Testis (tissue), 3 donors: ENCODE measurements around the gene GPATCH2L. TPM values are rescaled to one million over a fixed set of nuclear protein-coding genes. Genes with fewer than 3 reads are reported as not detected.

Experiments used
- DNase-seq: peaks from one replicate; pipeline ENCODE4 v3.0.0-alpha.2; 2019
- H3K27ac ChIP-seq, 2 donors: fragments of 200-600 bp; sonication (generic); one replicate each; pipeline ENCODE4 v1.5.1; 2019
- H3K27me3 ChIP-seq: fragments of 200-600 bp; sonication (generic); one replicate; pipeline ENCODE4 v1.5.1; 2019
- H3K36me3 ChIP-seq: fragments of 200-600 bp; sonication (generic); one replicate; pipeline ENCODE4 v1.5.1; 2017; ENCODE audit warnings: low read depth; ENCODE audit errors: missing control alignments
- H3K4me1 ChIP-seq: fragments of 200-600 bp; sonication (generic); one replicate; pipeline ENCODE4 v1.5.1; 2019
- H3K4me3 ChIP-seq, 2 donors: fragments of 200-600 bp; sonication (generic); one replicate each; pipeline ENCODE4 v1.5.1; 2017 to 2019
- H3K9me3 ChIP-seq: fragments of 200-600 bp; sonication (generic); one replicate; pipeline ENCODE4 v1.5.1; 2017
- POLR2A ChIP-seq: fragments of 450-650 bp; IDR thresholded peaks from one replicate; pipeline ENCODE4 v1.6.1; 2017; ENCODE audit warnings: antibody characterized with exemption, mild to moderate bottlenecking, moderate library complexity
- WGBS, 2 donors: methylation state at CpG; one replicate each; pipeline ENCODE4 v1.1.5; 2018; 5-methylcytosine and 5-hydroxymethylcytosine counted together
- intact Hi-C: fragments of 100-400 bp; cut with DNase I; formaldehyde crosslinking; loops from one replicate; pipeline ENCODE4 v1.15.1; 2023; ENCODE audit warnings: low total_unique reads
- polyA plus RNA-seq: library from polyadenylated mRNA; stranded (reverse); fragments of 350-450 nt; fragmentation: Illumina TruSeq; extraction: RNeasy Lipid Tissue Mini Kit (QIAGEN cat#74804); gene quantifications from one replicate; pipeline ENCODE4 v1.2.3, GENCODE V29; 2014; ENCODE audit warnings: low read depth, low replicate concordance; ENCODE audit not compliant: insufficient read depth
- total RNA-seq, 2 donors: library from RNA; depleted of rRNA; stranded (reverse); fragments of >200 nt; gene quantifications; one replicate each; pipeline ENCODE4 v1.2.3, GENCODE V29; 2016
- TF ChIP-seq, protein P1 (sequence below), 3 experiments: fragments of 450-650 bp in 2 of 3; fragments of 200-600 bp in 1 of 3; sonication (generic) in 1 of 3; IDR thresholded peaks; one replicate each; pipeline ENCODE4 v1.5.1; 2016 to 2019; ENCODE audit warnings: antibody characterized with exemption in 3 of 3, mild to moderate bottlenecking in 2 of 3, moderate library complexity in 1 of 3

The GPATCH2L gene
- total and polyA plus RNA-seq, 3 donors from 2014 or later = 39.9 to 87.2 (median 74.5) TPM

DNA sequence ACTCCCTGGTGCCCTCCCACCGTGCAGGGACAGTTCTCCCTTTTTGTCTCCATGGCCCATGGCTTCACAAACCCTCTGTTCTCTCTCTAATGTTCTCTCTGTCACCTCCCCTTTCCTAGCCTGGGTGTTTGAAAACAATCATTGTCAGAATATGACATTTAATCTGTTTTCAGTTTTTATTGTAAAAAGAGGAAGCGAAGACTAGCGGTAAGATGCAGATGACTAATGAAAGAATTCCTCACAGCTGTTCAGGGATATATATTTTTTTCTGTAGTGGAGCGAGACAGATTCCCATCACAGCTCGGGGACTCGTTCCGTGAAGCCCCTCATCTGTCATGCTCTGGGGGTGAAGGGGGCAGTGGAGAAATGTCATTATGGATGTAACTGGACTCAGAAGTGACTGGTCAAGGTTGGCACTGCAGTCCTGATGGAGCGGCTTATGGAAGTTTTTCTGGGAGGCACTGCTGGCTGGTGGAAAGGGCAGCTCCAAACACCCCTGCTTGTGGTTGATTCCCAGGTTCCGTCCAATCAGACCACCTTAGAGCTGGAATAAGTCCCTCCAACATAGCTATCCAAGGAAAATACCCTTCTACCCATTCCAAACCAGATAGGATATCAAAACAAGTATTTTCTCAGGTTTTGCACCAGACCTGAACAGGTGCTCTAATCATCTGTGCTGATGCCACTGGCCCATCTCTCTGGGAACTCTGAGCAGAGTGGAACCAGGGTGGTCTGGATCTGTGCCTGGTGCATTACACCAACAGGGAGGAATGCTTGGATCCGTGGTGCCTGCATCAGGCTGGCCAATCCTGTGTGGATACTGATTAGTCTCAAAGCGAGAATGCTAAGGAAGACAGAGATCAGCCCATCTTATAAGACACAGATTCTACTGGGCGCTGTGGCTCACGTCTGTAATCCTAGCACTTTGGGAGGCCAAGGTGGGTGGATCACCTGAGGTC, 84.7 kb downstream of the GPATCH2L start:
- Histone ChIP-seq H3K4me1 (no peaks in the 10 kb centered on the region), H3K36me3 (no peaks in the 10 kb centered on the region), H3K4me3 (no peak overlapping the region), H3K27ac (no peak overlapping the region), H3K27me3 (no peaks in the 10 kb centered on the region), H3K9me3 (no peaks in the 10 kb centered on the region)
- WGBS, 2 donors = 79 to 84% methylated on average over 13 of the region's 13 CpGs
- no peak for TF ChIP-seq POLR2A
- TF ChIP-seq, protein P1, sequence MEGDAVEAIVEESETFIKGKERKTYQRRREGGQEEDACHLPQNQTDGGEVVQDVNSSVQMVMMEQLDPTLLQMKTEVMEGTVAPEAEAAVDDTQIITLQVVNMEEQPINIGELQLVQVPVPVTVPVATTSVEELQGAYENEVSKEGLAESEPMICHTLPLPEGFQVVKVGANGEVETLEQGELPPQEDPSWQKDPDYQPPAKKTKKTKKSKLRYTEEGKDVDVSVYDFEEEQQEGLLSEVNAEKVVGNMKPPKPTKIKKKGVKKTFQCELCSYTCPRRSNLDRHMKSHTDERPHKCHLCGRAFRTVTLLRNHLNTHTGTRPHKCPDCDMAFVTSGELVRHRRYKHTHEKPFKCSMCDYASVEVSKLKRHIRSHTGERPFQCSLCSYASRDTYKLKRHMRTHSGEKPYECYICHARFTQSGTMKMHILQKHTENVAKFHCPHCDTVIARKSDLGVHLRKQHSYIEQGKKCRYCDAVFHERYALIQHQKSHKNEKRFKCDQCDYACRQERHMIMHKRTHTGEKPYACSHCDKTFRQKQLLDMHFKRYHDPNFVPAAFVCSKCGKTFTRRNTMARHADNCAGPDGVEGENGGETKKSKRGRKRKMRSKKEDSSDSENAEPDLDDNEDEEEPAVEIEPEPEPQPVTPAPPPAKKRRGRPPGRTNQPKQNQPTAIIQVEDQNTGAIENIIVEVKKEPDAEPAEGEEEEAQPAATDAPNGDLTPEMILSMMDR (IDR thresholded peaks at IDR 0.05) = no peak
- intact Hi-C loops = no loop called here
- DNase-seq = no peak

DNA sequence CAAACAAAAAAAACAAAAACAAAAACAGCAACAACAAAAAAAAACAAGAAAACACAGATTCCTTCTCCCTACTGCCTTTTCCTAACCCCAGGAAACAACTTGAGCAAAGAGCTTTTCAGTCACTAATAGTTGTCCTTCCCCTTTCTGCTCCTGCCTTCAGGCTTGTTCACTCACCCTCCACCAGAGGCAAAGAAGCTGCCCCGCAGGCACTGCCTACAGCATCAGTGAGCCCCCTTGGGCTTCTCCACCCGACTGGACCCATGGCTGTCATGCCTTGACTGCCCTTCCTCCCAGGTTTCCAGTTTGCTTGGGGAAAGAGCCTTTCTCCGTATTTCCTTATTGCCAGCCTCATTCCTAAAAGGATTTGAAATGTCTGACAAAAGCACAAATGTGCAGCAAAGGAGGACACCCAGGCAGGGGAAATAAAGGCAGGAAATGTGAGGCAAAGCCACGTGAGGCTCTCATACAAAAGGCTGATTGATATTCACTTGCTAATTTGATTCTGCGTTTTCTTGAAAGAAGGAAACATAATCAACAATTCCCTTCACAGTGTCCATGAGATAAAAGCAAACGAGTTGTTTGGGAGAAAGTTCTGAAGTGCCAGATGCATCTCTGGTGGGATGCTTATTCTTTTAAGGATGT, 85.7 kb downstream of the GPATCH2L start:
- intact Hi-C loops = no loop called here
- TF ChIP-seq, protein P1 (IDR thresholded peaks at IDR 0.05) = no peak
- no peak for TF ChIP-seq POLR2A
- DNase-seq = no peak
- H3K27ac ChIP-seq = no peak overlapping the region
- no peak overlapping the region for H3K4me3 ChIP-seq
- WGBS, 2 donors = 66 to 75% methylated on average over 6 of the region's 6 CpGs
- no peaks in the 10 kb centered on the region for H3K27me3 ChIP-seq
- H3K9me3 ChIP-seq = no peaks in the 10 kb centered on the region
- no peaks in the 10 kb centered on the region for H3K36me3 ChIP-seq
- no peaks in the 10 kb centered on the region for H3K4me1 ChIP-seq

DNA sequence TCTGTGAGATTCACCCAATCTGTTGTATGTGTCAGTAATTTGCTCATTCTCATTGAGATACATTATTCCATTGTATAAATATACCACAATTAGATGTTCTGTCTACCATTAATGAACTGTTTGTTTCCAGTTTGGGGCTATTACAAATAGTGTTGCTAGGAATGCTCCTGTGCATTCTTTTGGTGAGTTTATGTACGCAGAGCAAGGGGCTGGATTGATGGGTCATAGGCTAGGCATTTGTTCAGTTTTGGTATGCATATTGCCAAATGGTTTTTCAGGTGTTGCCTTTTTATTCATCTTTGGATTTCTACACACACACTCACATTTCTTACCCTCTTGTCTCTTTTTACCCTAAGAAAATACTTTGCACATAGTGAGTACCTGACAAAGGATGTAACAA, 93.4 kb downstream of the GPATCH2L start:
- intact Hi-C loops = no loop called here
- 89 to 90% methylated on average over 1 of the region's 1 CpG for WGBS, 2 donors
- Histone ChIP-seq H3K4me3 (no peak overlapping the region), H3K36me3 (no peaks in the 10 kb centered on the region), H3K9me3 (no peaks in the 10 kb centered on the region), H3K27me3 (no peaks in the 10 kb centered on the region), H3K4me1 (no peaks in the 10 kb centered on the region), H3K27ac (no peak overlapping the region)
- no peak for DNase-seq
- TF ChIP-seq, protein P1 (IDR thresholded peaks at IDR 0.05) = no peak
- TF ChIP-seq POLR2A = no peak

DNA sequence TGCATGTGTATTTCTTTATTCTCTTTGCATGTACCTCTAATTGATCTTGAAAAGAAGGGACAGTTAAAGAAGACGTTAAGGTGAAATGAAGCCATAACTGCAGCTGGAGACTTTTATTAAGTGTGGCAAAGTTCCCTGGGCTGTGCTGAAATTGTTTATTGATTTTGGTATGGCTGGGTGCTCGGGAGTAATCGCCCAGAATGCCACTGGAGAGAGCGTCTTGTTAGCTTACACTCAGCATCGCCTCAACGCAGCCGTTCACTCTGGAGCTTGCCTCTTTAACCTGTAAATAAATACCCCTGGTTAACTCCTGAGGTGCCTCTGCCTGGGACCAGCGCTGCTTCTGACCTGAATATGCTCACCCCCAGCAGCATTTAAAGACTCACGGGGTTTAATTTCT, 98.6 kb downstream of the GPATCH2L start:
- no peak overlapping the region for H3K4me3 ChIP-seq
- intact Hi-C loops = no loop called here
- no peaks in the 10 kb centered on the region for H3K4me1 ChIP-seq
- TF ChIP-seq, protein P1 (IDR thresholded peaks at IDR 0.05) = no peak
- no peak for TF ChIP-seq POLR2A
- H3K36me3 ChIP-seq = no peaks in the 10 kb centered on the region
- WGBS, 2 donors = 35 to 64% methylated on average over 8 to 9 of the region's 9 CpGs
- no peak overlapping the region for H3K27ac ChIP-seq
- DNase-seq = no peak
- no peaks in the 10 kb centered on the region for H3K27me3 ChIP-seq
- no peaks in the 10 kb centered on the region for H3K9me3 ChIP-seq
